HL-60/S4 (cell line): ENCODE results near the gene MAP2K5.

Source experiments
- in situ Hi-C: fragments of 300-500 bp; cut with MboI; formaldehyde crosslinking; loops from 2 replicates; pipeline ENCODE4 v1.14.3; 2022; ENCODE audit warnings: low sequenced_read_pairs

Gene MAP2K5

GRCh38 chr15:67832897-67833709, 290.6 kb downstream of the MAP2K5 start:
- in situ Hi-C loops = loop anchor here (10.0 kb wide), 3 partner anchors 328 to 928 kb away; no protein-coding TSS in a partner anchor

GRCh38 chr15:67833710-67834511, 291.4 kb downstream of the MAP2K5 start:
- in situ Hi-C loops = loop anchor here (10.0 kb wide), 3 partner anchors 329 to 929 kb away; no protein-coding TSS in a partner anchor

GRCh38 chr15:67834581-67835296, 292.2 kb downstream of the MAP2K5 start:
- in situ Hi-C loops = loop anchor here (10.0 kb wide), 3 partner anchors 330 to 930 kb away; no protein-coding TSS in a partner anchor

- in situ Hi-C loops = loop anchor here (10.0 kb wide), 3 partner anchors 331 to 931 kb away; no protein-coding TSS in a partner anchor
Measured at GRCh38 chr15:67835297-67836133, 293.0 kb downstream of the MAP2K5 start.

- in situ Hi-C loops = loop anchor here (10.0 kb wide), 3 partner anchors 331 to 931 kb away; no protein-coding TSS in a partner anchor
Measured at GRCh38 chr15:67836134-67836455, 293.6 kb downstream of the MAP2K5 start.

- in situ Hi-C loops = loop anchor here (10.0 kb wide), 3 partner anchors 332 to 932 kb away; no protein-coding TSS in a partner anchor
Measured at GRCh38 chr15:67836477-67836876, 294.0 kb downstream of the MAP2K5 start.

- in situ Hi-C loops = loop anchor here (10.0 kb wide), 3 partner anchors 332 to 932 kb away; no protein-coding TSS in a partner anchor
Measured at GRCh38 chr15:67836955-67837354, 294.5 kb downstream of the MAP2K5 start.

- in situ Hi-C loops = loop anchor here (10.0 kb wide), 3 partner anchors 334 to 934 kb away; no protein-coding TSS in a partner anchor
Measured at GRCh38 chr15:67838789-67839332, 296.4 kb downstream of the MAP2K5 start.

GRCh38 chr15:67839499-67839928, 297.0 kb downstream of the MAP2K5 start:
- in situ Hi-C loops = loop anchor here (10.0 kb wide), 3 partner anchors 335 to 935 kb away; no protein-coding TSS in a partner anchor

GRCh38 chr15:67839929-67840748, 297.6 kb downstream of the MAP2K5 start, which contains the start of gene RNU6-1:
RNU6-1 (minus strand) TSS chr15:67840045.
- in situ Hi-C loops = loop anchor here (10.0 kb wide), 3 partner anchors 335 to 935 kb away; no protein-coding TSS in a partner anchor

- in situ Hi-C loops = no loop called here
Measured at GRCh38 chr15:67840749-67841512, 298.4 kb downstream of the MAP2K5 start.

GRCh38 chr15:67841513-67841762, 298.9 kb downstream of the MAP2K5 start:
- in situ Hi-C loops = no loop called here

- in situ Hi-C loops = no loop called here
Measured at GRCh38 chr15:67843092-67843501, 300.6 kb downstream of the MAP2K5 start.

- in situ Hi-C loops = no loop called here
Measured at GRCh38 chr15:67843571-67844387, 301.3 kb downstream of the MAP2K5 start.

- in situ Hi-C loops = no loop called here
Measured at GRCh38 chr15:67845974-67846373, 303.5 kb downstream of the MAP2K5 start.

GRCh38 chr15:67849538-67849937, 307.0 kb downstream of the MAP2K5 start:
- in situ Hi-C loops = no loop called here

- in situ Hi-C loops = no loop called here
Measured at GRCh38 chr15:67850336-67850735, 307.8 kb downstream of the MAP2K5 start.
